Testis (tissue), 3 donors: Measurements from ENCODE around the gene TP73. TPM values are rescaled to one million over a fixed set of nuclear protein-coding genes. Genes with fewer than 3 reads are reported as not detected.

ENCODE experiments used
- DNase-seq: peaks from one replicate; pipeline ENCODE4 v3.0.0-alpha.2; 2019
- H3K27ac ChIP-seq, 2 donors: fragments of 200-600 bp; sonication (generic); one replicate each; pipeline ENCODE4 v1.5.1; 2019
- H3K27me3 ChIP-seq: fragments of 200-600 bp; sonication (generic); one replicate; pipeline ENCODE4 v1.5.1; 2019
- H3K36me3 ChIP-seq: fragments of 200-600 bp; sonication (generic); one replicate; pipeline ENCODE4 v1.5.1; 2017; ENCODE audit warnings: low read depth; ENCODE audit errors: missing control alignments
- H3K4me1 ChIP-seq: fragments of 200-600 bp; sonication (generic); one replicate; pipeline ENCODE4 v1.5.1; 2019
- H3K4me3 ChIP-seq, 2 donors: fragments of 200-600 bp; sonication (generic); one replicate each; pipeline ENCODE4 v1.5.1; 2017 to 2019
- H3K9me3 ChIP-seq: fragments of 200-600 bp; sonication (generic); one replicate; pipeline ENCODE4 v1.5.1; 2017
- CTCF ChIP-seq, 3 experiments: fragments of 450-650 bp in 2 of 3; fragments of 200-600 bp in 1 of 3; sonication (generic) in 1 of 3; IDR thresholded peaks; one replicate each; pipeline ENCODE4 v1.5.1; 2016 to 2019; ENCODE audit warnings: antibody characterized with exemption in 3 of 3, mild to moderate bottlenecking in 2 of 3, moderate library complexity in 1 of 3
- POLR2A ChIP-seq: fragments of 450-650 bp; IDR thresholded peaks from one replicate; pipeline ENCODE4 v1.6.1; 2017; ENCODE audit warnings: antibody characterized with exemption, mild to moderate bottlenecking, moderate library complexity
- WGBS, 2 donors: methylation state at CpG; one replicate each; pipeline ENCODE4 v1.1.5; 2018; 5-methylcytosine and 5-hydroxymethylcytosine counted together
- intact Hi-C: fragments of 100-400 bp; cut with DNase I; formaldehyde crosslinking; loops from one replicate; pipeline ENCODE4 v1.15.1; 2023; ENCODE audit warnings: low total_unique reads
- polyA plus RNA-seq: library from polyadenylated mRNA; stranded (reverse); fragments of 350-450 nt; fragmentation: Illumina TruSeq; extraction: RNeasy Lipid Tissue Mini Kit (QIAGEN cat#74804); gene quantifications from one replicate; pipeline ENCODE4 v1.2.3, GENCODE V29; 2014; ENCODE audit warnings: low read depth, low replicate concordance; ENCODE audit not compliant: insufficient read depth
- total RNA-seq, 2 donors: library from RNA; depleted of rRNA; stranded (reverse); fragments of >200 nt; gene quantifications; one replicate each; pipeline ENCODE4 v1.2.3, GENCODE V29; 2016

TP73 gene
- total and polyA plus RNA-seq, 3 donors from 2014 or later, result 1.3 to 2.2 (median 1.5) TPM

GRCh38 chr1:3654549-3655281 lies 2.4 kb downstream of the TP73 start:
- H3K27ac ChIP-seq, result no peak overlapping the region
- no peak for DNase-seq
- H3K9me3 ChIP-seq, result no peaks in the 10 kb centered on the region
- no peaks in the 10 kb centered on the region for H3K27me3 ChIP-seq
- no peak overlapping the region for H3K4me3 ChIP-seq
- no peaks in the 10 kb centered on the region for H3K36me3 ChIP-seq
- intact Hi-C loops, result no loop called here
- no peaks in the 10 kb centered on the region for H3K4me1 ChIP-seq
- TF ChIP-seq POLR2A, result no peak
- no peak for TF ChIP-seq CTCF (IDR thresholded peaks at IDR 0.05)
- WGBS, 2 donors, result 89 to 90% methylated on average over 21 to 22 of the region's 22 CpGs

- Histone ChIP-seq H3K9me3 (no peaks in the 10 kb centered on the region), H3K27ac (no peak overlapping the region), H3K27me3 (no peaks in the 10 kb centered on the region), H3K36me3 (no peaks in the 10 kb centered on the region), H3K4me1 (no peaks in the 10 kb centered on the region), H3K4me3 (no peak overlapping the region)
- TF ChIP-seq CTCF (IDR thresholded peaks at IDR 0.05), result no peak
- TF ChIP-seq POLR2A, result no peak
- WGBS, 2 donors, result 92% methylated on average over 13 of the region's 13 CpGs
- DNase-seq, result no peak
- intact Hi-C loops, result no loop called here
Observed at GRCh38 chr1:3656450-3657095, 4.3 kb downstream of the TP73 start.

- no peak overlapping the region for H3K4me3 ChIP-seq
- H3K9me3 ChIP-seq, result no peaks in the 10 kb centered on the region
- DNase-seq, result no peak
- 70 to 76% methylated on average over 6 of the region's 6 CpGs for WGBS, 2 donors
- H3K4me1 ChIP-seq, result no peaks in the 10 kb centered on the region
- no peak for TF ChIP-seq POLR2A
- TF ChIP-seq CTCF (IDR thresholded peaks at IDR 0.05), result no peak
- H3K27ac ChIP-seq, result no peak overlapping the region
- H3K27me3 ChIP-seq, result no peaks in the 10 kb centered on the region
- intact Hi-C loops, result no loop called here
- H3K36me3 ChIP-seq, result no peaks in the 10 kb centered on the region
Observed at GRCh38 chr1:3657096-3657475, 4.8 kb downstream of the TP73 start.

- H3K27ac ChIP-seq, result no peak overlapping the region
- TF ChIP-seq CTCF (IDR thresholded peaks at IDR 0.05) (no peak), POLR2A (no peak)
- no peaks in the 10 kb centered on the region for H3K36me3 ChIP-seq
- DNase-seq, result no peak
- 83 to 84% methylated on average over 19 to 26 of the region's 26 CpGs for WGBS, 2 donors
- no peaks in the 10 kb centered on the region for H3K27me3 ChIP-seq
- H3K4me1 ChIP-seq, result no peaks in the 10 kb centered on the region
- no peaks in the 10 kb centered on the region for H3K9me3 ChIP-seq
- no peak overlapping the region for H3K4me3 ChIP-seq
- intact Hi-C loops, result no loop called here
Observed at GRCh38 chr1:3657578-3658230, 5.4 kb downstream of the TP73 start.
